Measurements from ENCODE around the gene ACOT8. TPM values are rescaled to one million over a fixed set of nuclear protein-coding genes. Genes with fewer than 3 reads are reported as not detected.

Gene ACOT8
- total RNA-seq, 2 donors from 2014 or later, result 27.9 to 34.3 TPM

- Mint-ChIP-seq H3K4me1 (ENCODE audit: low read depth) (peaks cover 18% of the 10 kb centered on the region), H3K27me3 (ENCODE audit: low read depth) (peaks cover 41% of the 10 kb centered on the region), H3K36me3 (ENCODE audit: insufficient read depth in 2 of 2) (no peaks in the 10 kb centered on the region), H3K27ac (no peak overlapping the region), H3K4me3 (peak overlapping the region; percentile 77 to 90), H3K9me3 (no peaks in the 10 kb centered on the region)
- DNase-seq (peak; percentile 64 to 67), ATAC-seq (replicated peaks in 1 of 2) (peak; percentile 79 to 87)
These were observed 33.0 kb downstream of the ACOT8 start for GRCh38 chr20:45823949-45824835.

GRCh38 chr20:45822857-45823256 lies 34.3 kb downstream of the ACOT8 start:
- peak in 1 of 2 donors; percentile 23 for ATAC-seq (replicated peaks in 1 of 2)
- peaks cover 18% of the 10 kb centered on the region for H3K4me1 Mint-ChIP-seq (ENCODE audit: low read depth)
- peaks cover 41% of the 10 kb centered on the region for H3K27me3 Mint-ChIP-seq (ENCODE audit: low read depth)
- peak in 1 of 2 donors; percentile 15 for DNase-seq
- no peaks in the 10 kb centered on the region for H3K36me3 Mint-ChIP-seq (ENCODE audit: insufficient read depth in 2 of 2)
- no peaks in the 10 kb centered on the region for H3K9me3 Mint-ChIP-seq
- no peak overlapping the region for H3K27ac Mint-ChIP-seq
- H3K4me3 Mint-ChIP-seq, result peak overlapping the region; percentile 10 to 45

- Mint-ChIP-seq H3K4me3 (no peak overlapping the region), H3K36me3 (ENCODE audit: insufficient read depth in 2 of 2) (peaks cover 0 to under 1% of the 10 kb centered on the region in 2 donors), H3K9me3 (no peaks in the 10 kb centered on the region), H3K4me1 (ENCODE audit: low read depth) (peaks cover 18% of the 10 kb centered on the region), H3K27me3 (ENCODE audit: low read depth) (peaks cover 41% of the 10 kb centered on the region), H3K27ac (no peak overlapping the region)
- DNase-seq (no peak), ATAC-seq (replicated peaks in 1 of 2) (no peak)
These were observed 35.2 kb downstream of the ACOT8 start for GRCh38 chr20:45821947-45822346.

- ATAC-seq (replicated peaks in 1 of 2), result no peak
- peaks cover 27% of the 10 kb centered on the region for H3K4me1 Mint-ChIP-seq (ENCODE audit: low read depth)
- peaks cover 35% of the 10 kb centered on the region for H3K27me3 Mint-ChIP-seq (ENCODE audit: low read depth)
- H3K4me3 Mint-ChIP-seq, result no peak overlapping the region
- DNase-seq, result no peak
- no peak overlapping the region for H3K27ac Mint-ChIP-seq
- H3K36me3 Mint-ChIP-seq (ENCODE audit: insufficient read depth in 2 of 2), result peaks cover 5 to 10% of the 10 kb centered on the region in 2 donors
- no peaks in the 10 kb centered on the region for H3K9me3 Mint-ChIP-seq
These were observed 37.7 kb downstream of the ACOT8 start for GRCh38 chr20:45819466-45819865.

GRCh38 chr20:45818239-45818638 lies 39.0 kb downstream of the ACOT8 start:
- Mint-ChIP-seq H3K9me3 (no peaks in the 10 kb centered on the region), H3K36me3 (ENCODE audit: insufficient read depth in 2 of 2) (peaks cover 8 to 16% of the 10 kb centered on the region in 2 donors), H3K4me1 (ENCODE audit: low read depth) (peaks cover 20% of the 10 kb centered on the region)

GRCh38 chr20:45817376-45818194 lies 39.6 kb downstream of the ACOT8 start:
- DNase-seq (no peak), ATAC-seq (replicated peaks in 1 of 2) (no peak)
- no peak overlapping the region for H3K27ac Mint-ChIP-seq
- peaks cover 11 to 22% of the 10 kb centered on the region in 2 donors for H3K36me3 Mint-ChIP-seq (ENCODE audit: insufficient read depth in 2 of 2)
- H3K9me3 Mint-ChIP-seq, result no peaks in the 10 kb centered on the region
- peaks cover 16% of the 10 kb centered on the region for H3K27me3 Mint-ChIP-seq (ENCODE audit: low read depth)
- H3K4me1 Mint-ChIP-seq (ENCODE audit: low read depth), result peaks cover 22% of the 10 kb centered on the region
- H3K4me3 Mint-ChIP-seq, result no peak overlapping the region

More at GRCh38 chr20:45818239-45818638, 39.0 kb downstream of the ACOT8 start:
- ATAC-seq (replicated peaks in 1 of 2) (no peak), DNase-seq (no peak)
- Mint-ChIP-seq H3K4me3 (no peak overlapping the region), H3K27ac (no peak overlapping the region), H3K27me3 (ENCODE audit: low read depth) (peaks cover 22% of the 10 kb centered on the region)

- H3K36me3 Mint-ChIP-seq (ENCODE audit: insufficient read depth in 2 of 2), result peaks cover 11 to 24% of the 10 kb centered on the region in 2 donors
- peaks cover 10% of the 10 kb centered on the region for H3K27me3 Mint-ChIP-seq (ENCODE audit: low read depth)
- H3K4me3 Mint-ChIP-seq, result no peak overlapping the region
- DNase-seq (no peak), ATAC-seq (replicated peaks in 1 of 2) (no peak)
- peaks cover 25% of the 10 kb centered on the region for H3K4me1 Mint-ChIP-seq (ENCODE audit: low read depth)
- H3K27ac Mint-ChIP-seq, result peak overlapping the region; percentile 5
- H3K9me3 Mint-ChIP-seq, result no peaks in the 10 kb centered on the region
These were observed 40.2 kb downstream of the ACOT8 start for GRCh38 chr20:45816951-45817350.

GRCh38 chr20:45814314-45814713 lies 42.9 kb downstream of the ACOT8 start:
- no peaks in the 10 kb centered on the region for H3K9me3 Mint-ChIP-seq
- no peaks in the 10 kb centered on the region for H3K27me3 Mint-ChIP-seq (ENCODE audit: low read depth)
- H3K36me3 Mint-ChIP-seq (ENCODE audit: insufficient read depth in 2 of 2), result peaks cover 14 to 39% of the 10 kb centered on the region in 2 donors

GRCh38 chr20:45813489-45813888 lies 43.7 kb downstream of the ACOT8 start:
- Mint-ChIP-seq H3K4me3 (peak overlapping the region; percentile 86 to 96), H3K27ac (peak overlapping the region; percentile 93), H3K27me3 (ENCODE audit: low read depth) (no peaks in the 10 kb centered on the region), H3K4me1 (ENCODE audit: low read depth) (peaks cover 36% of the 10 kb centered on the region), H3K9me3 (no peaks in the 10 kb centered on the region), H3K36me3 (ENCODE audit: insufficient read depth in 2 of 2) (peaks cover 14 to 39% of the 10 kb centered on the region in 2 donors)
- DNase-seq (no peak), ATAC-seq (replicated peaks in 1 of 2) (no peak)

More at GRCh38 chr20:45814314-45814713, 42.9 kb downstream of the ACOT8 start:
- DNase-seq (no peak), ATAC-seq (replicated peaks in 1 of 2) (no peak)
- Mint-ChIP-seq H3K27ac (no peak overlapping the region), H3K4me3 (peak overlapping the region in 1 of 2 donors; percentile 17), H3K4me1 (ENCODE audit: low read depth) (peaks cover 36% of the 10 kb centered on the region)

- ATAC-seq (replicated peaks in 1 of 2) (no peak), DNase-seq (no peak)
- peak overlapping the region; percentile 86 to 96 for H3K4me3 Mint-ChIP-seq
- no peaks in the 10 kb centered on the region for H3K27me3 Mint-ChIP-seq (ENCODE audit: low read depth)
- no peaks in the 10 kb centered on the region for H3K9me3 Mint-ChIP-seq
- peak overlapping the region; percentile 93 for H3K27ac Mint-ChIP-seq
- peaks cover 36% of the 10 kb centered on the region for H3K4me1 Mint-ChIP-seq (ENCODE audit: low read depth)
- peaks cover 14 to 40% of the 10 kb centered on the region in 2 donors for H3K36me3 Mint-ChIP-seq (ENCODE audit: insufficient read depth in 2 of 2)
These were observed 44.2 kb downstream of the ACOT8 start for GRCh38 chr20:45813006-45813340.

GRCh38 chr20:45812157-45813005 lies 44.8 kb downstream of the ACOT8 start, which contains the start of gene UBE2C:
Gene UBE2C (plus strand): TSS chr20:45812644. CDS start chr20:45812696, 52 bp downstream.
- peak within 1 kb of the TSS; percentile 93 for H3K27ac Mint-ChIP-seq
- ATAC-seq (replicated peaks in 1 of 2), result peak; percentile 99
- H3K4me3 Mint-ChIP-seq, result peak within 1 kb of the TSS; percentile 86 to 96
- H3K27me3 Mint-ChIP-seq (ENCODE audit: low read depth), result no peaks in the 10 kb centered on the region
- peak; percentile 93 to 96 for DNase-seq
- H3K9me3 Mint-ChIP-seq, result no peaks in the 10 kb centered on the region
- peaks cover 14 to 42% of the 10 kb centered on the region in 2 donors for H3K36me3 Mint-ChIP-seq (ENCODE audit: insufficient read depth in 2 of 2)
- peaks cover 36% of the 10 kb centered on the region for H3K4me1 Mint-ChIP-seq (ENCODE audit: low read depth)

GRCh38 chr20:45810191-45810970 lies 46.8 kb downstream of the ACOT8 start:
- H3K27ac Mint-ChIP-seq, result no peak overlapping the region
- ATAC-seq (replicated peaks in 1 of 2) (no peak), DNase-seq (no peak)
- peaks cover 26% of the 10 kb centered on the region for H3K4me1 Mint-ChIP-seq (ENCODE audit: low read depth)
- H3K27me3 Mint-ChIP-seq (ENCODE audit: low read depth), result no peaks in the 10 kb centered on the region
- H3K9me3 Mint-ChIP-seq, result no peaks in the 10 kb centered on the region
- H3K36me3 Mint-ChIP-seq (ENCODE audit: insufficient read depth in 2 of 2), result peaks cover 13 to 36% of the 10 kb centered on the region in 2 donors
- H3K4me3 Mint-ChIP-seq, result no peak overlapping the region

Data from activated T-cell treated with anti-CD3 and anti-CD28 coated beads, Interleukin-2, amount 50 U/mL, for 72 hours (primary cell).